Stimulated activated naive CD8-positive, alpha-beta T cell treated with anti-CD3 and anti-CD28 coated beads, Interleukin-15, Interleukin-2, amounts not matched to agents 100 ng/mL and 50 ng/mL, for 24 hours (primary cell): ENCODE results near the gene STAT3.
"Not testable (repeated sequence)": the region's sequence is repeated elsewhere in the genome, so short reads cannot be mapped to it uniquely, and the experiment has no call there.

Experiments
- H3K27ac Mint-ChIP-seq: one replicate; pipeline ENCODE4 v1.8.0; 2021; ENCODE audit warnings: mild to moderate bottlenecking, mixed read lengths
- H3K27me3 Mint-ChIP-seq: one replicate; pipeline ENCODE4 v1.8.0; 2021; ENCODE audit warnings: mixed read lengths
- H3K36me3 Mint-ChIP-seq: one replicate; pipeline ENCODE4 v1.8.0; 2021; ENCODE audit warnings: low read depth, mixed read lengths
- H3K4me1 Mint-ChIP-seq: one replicate; pipeline ENCODE4 v1.8.0; 2021; ENCODE audit warnings: low read depth, mixed read lengths
- H3K4me3 Mint-ChIP-seq: one replicate; pipeline ENCODE4 v1.8.0; 2021; ENCODE audit warnings: mild to moderate bottlenecking, mixed read lengths
- H3K9me3 Mint-ChIP-seq: one replicate; pipeline ENCODE4 v1.8.0; 2021; ENCODE audit warnings: mixed read lengths

STAT3 gene

GRCh38 chr17:42297775-42298174 is 90.5 kb downstream of the STAT3 start:
- Mint-ChIP-seq H3K36me3 (peaks cover 65% of the 10 kb centered on the region), H3K4me1 (peaks cover 12% of the 10 kb centered on the region)
- not testable (repeated sequence) for H3K27me3 Mint-ChIP-seq, H3K9me3 Mint-ChIP-seq, H3K27ac Mint-ChIP-seq, H3K4me3 Mint-ChIP-seq

GRCh38 chr17:42296012-42296411 is 92.2 kb downstream of the STAT3 start:
- Mint-ChIP-seq H3K36me3 (peaks cover 64% of the 10 kb centered on the region), H3K4me1 (peaks cover 29% of the 10 kb centered on the region), H3K27ac (no peak overlapping the region), H3K27me3 (no peaks in the 10 kb centered on the region), H3K4me3 (no peak overlapping the region), H3K9me3 (no peaks in the 10 kb centered on the region)

GRCh38 chr17:42294469-42295398 is 93.5 kb downstream of the STAT3 start:
- no peaks in the 10 kb centered on the region for H3K27me3 Mint-ChIP-seq
- H3K4me1 Mint-ChIP-seq: peaks cover 42% of the 10 kb centered on the region
- peak overlapping the region; percentile 72 for H3K27ac Mint-ChIP-seq
- peaks cover 75% of the 10 kb centered on the region for H3K36me3 Mint-ChIP-seq
- H3K4me3 Mint-ChIP-seq: peak overlapping the region; percentile 18
- no peaks in the 10 kb centered on the region for H3K9me3 Mint-ChIP-seq

GRCh38 chr17:42291129-42291528 is 97.1 kb downstream of the STAT3 start:
- H3K4me3 Mint-ChIP-seq: peak overlapping the region; percentile 92
- H3K9me3 Mint-ChIP-seq: no peaks in the 10 kb centered on the region
- no peaks in the 10 kb centered on the region for H3K27me3 Mint-ChIP-seq
- H3K27ac Mint-ChIP-seq: peak overlapping the region; percentile 83
- peaks cover 68% of the 10 kb centered on the region for H3K36me3 Mint-ChIP-seq
- H3K4me1 Mint-ChIP-seq: peaks cover 59% of the 10 kb centered on the region

- peaks cover 64% of the 10 kb centered on the region for H3K36me3 Mint-ChIP-seq
- H3K27me3 Mint-ChIP-seq: no peaks in the 10 kb centered on the region
- peaks cover 65% of the 10 kb centered on the region for H3K4me1 Mint-ChIP-seq
Observed at GRCh38 chr17:42290577-42290976, 97.7 kb downstream of the STAT3 start.

GRCh38 chr17:42289611-42290181 is 98.5 kb downstream of the STAT3 start:
- no peaks in the 10 kb centered on the region for H3K27me3 Mint-ChIP-seq
- peaks cover 57% of the 10 kb centered on the region for H3K36me3 Mint-ChIP-seq
- peak overlapping the region; percentile 92 for H3K4me3 Mint-ChIP-seq
- H3K27ac Mint-ChIP-seq: peak overlapping the region; percentile 93
- H3K4me1 Mint-ChIP-seq: peaks cover 72% of the 10 kb centered on the region
- no peaks in the 10 kb centered on the region for H3K9me3 Mint-ChIP-seq

More at GRCh38 chr17:42290577-42290976, 97.7 kb downstream of the STAT3 start:
- no peaks in the 10 kb centered on the region for H3K9me3 Mint-ChIP-seq
- peak overlapping the region; percentile 92 for H3K4me3 Mint-ChIP-seq
- H3K27ac Mint-ChIP-seq: peak overlapping the region; percentile 93

GRCh38 chr17:42288803-42289610 is 99.2 kb downstream of the STAT3 start:
- peaks cover 72% of the 10 kb centered on the region for H3K4me1 Mint-ChIP-seq
- H3K9me3 Mint-ChIP-seq: no peaks in the 10 kb centered on the region
- peak overlapping the region; percentile 92 for H3K4me3 Mint-ChIP-seq
- H3K36me3 Mint-ChIP-seq: peaks cover 51% of the 10 kb centered on the region
- H3K27ac Mint-ChIP-seq: peak overlapping the region; percentile 93
- no peaks in the 10 kb centered on the region for H3K27me3 Mint-ChIP-seq

- Mint-ChIP-seq H3K36me3 (peaks cover 45% of the 10 kb centered on the region), H3K4me3 (peak within 1 kb of the TSS; percentile 92), H3K9me3 (no peaks in the 10 kb centered on the region), H3K27me3 (no peaks in the 10 kb centered on the region), H3K27ac (peak within 1 kb of the TSS; percentile 98), H3K4me1 (peaks cover 75% of the 10 kb centered on the region)
Observed at GRCh38 chr17:42287977-42288802, 100.1 kb downstream of the STAT3 start, which contains the start of gene STAT5A. Gene STAT5A, plus strand, starts transcription at chr17:42288498. Its CDS starts 914 bp downstream, at chr17:42289412.

- Mint-ChIP-seq H3K27me3 (no peaks in the 10 kb centered on the region), H3K4me1 (peaks cover 77% of the 10 kb centered on the region), H3K4me3 (peak overlapping the region; percentile 92)
Observed at GRCh38 chr17:42287305-42287976, 100.8 kb downstream of the STAT3 start.

GRCh38 chr17:42286411-42287221 is 101.6 kb downstream of the STAT3 start:
- peaks cover 70% of the 10 kb centered on the region for H3K4me1 Mint-ChIP-seq
- no peaks in the 10 kb centered on the region for H3K27me3 Mint-ChIP-seq
- H3K4me3 Mint-ChIP-seq: peak overlapping the region; percentile 92
- H3K27ac Mint-ChIP-seq: peak overlapping the region; percentile 98
- no peaks in the 10 kb centered on the region for H3K9me3 Mint-ChIP-seq
- peaks cover 33% of the 10 kb centered on the region for H3K36me3 Mint-ChIP-seq

More at GRCh38 chr17:42287305-42287976, 100.8 kb downstream of the STAT3 start:
- H3K27ac Mint-ChIP-seq: peak overlapping the region; percentile 98
- peaks cover 41% of the 10 kb centered on the region for H3K36me3 Mint-ChIP-seq
- no peaks in the 10 kb centered on the region for H3K9me3 Mint-ChIP-seq

- H3K4me3 Mint-ChIP-seq: peak overlapping the region; percentile 92
- H3K9me3 Mint-ChIP-seq: no peaks in the 10 kb centered on the region
- peaks cover 22% of the 10 kb centered on the region for H3K36me3 Mint-ChIP-seq
- H3K27ac Mint-ChIP-seq: peak overlapping the region; percentile 57
- peaks cover 59% of the 10 kb centered on the region for H3K4me1 Mint-ChIP-seq
- no peaks in the 10 kb centered on the region for H3K27me3 Mint-ChIP-seq
Observed at GRCh38 chr17:42285346-42286050, 102.7 kb downstream of the STAT3 start.

GRCh38 chr17:42284566-42284965 is 103.7 kb downstream of the STAT3 start:
- Mint-ChIP-seq H3K36me3 (peaks cover 13% of the 10 kb centered on the region), H3K27me3 (no peaks in the 10 kb centered on the region), H3K27ac (no peak overlapping the region), H3K4me1 (peaks cover 51% of the 10 kb centered on the region), H3K9me3 (no peaks in the 10 kb centered on the region), H3K4me3 (no peak overlapping the region)
